Pulmonary artery endothelial cell (primary cell): Measurements from ENCODE around the gene TMEM95. TPM values are rescaled to one million over a fixed set of nuclear protein-coding genes. Genes with fewer than 3 reads are reported as not detected.
"Not testable (repeated sequence)": the region's sequence is repeated elsewhere in the genome, so short reads cannot be mapped to it uniquely, and the experiment has no call there.

Source experiments
- DNase-seq: peaks from one replicate; pipeline ENCODE4 v3.0.0-alpha.2; 2011; ENCODE audit warnings: low read depth, low spot score
- total RNA-seq: library from RNA; depleted of rRNA; stranded (reverse); fragments of >200 nt; gene quantifications from 2 replicates; pipeline ENCODE4 v1.2.3, GENCODE V29; 2014

TMEM95 gene
- total RNA-seq, 1 donor from 2014 or later, result not detected

DNA sequence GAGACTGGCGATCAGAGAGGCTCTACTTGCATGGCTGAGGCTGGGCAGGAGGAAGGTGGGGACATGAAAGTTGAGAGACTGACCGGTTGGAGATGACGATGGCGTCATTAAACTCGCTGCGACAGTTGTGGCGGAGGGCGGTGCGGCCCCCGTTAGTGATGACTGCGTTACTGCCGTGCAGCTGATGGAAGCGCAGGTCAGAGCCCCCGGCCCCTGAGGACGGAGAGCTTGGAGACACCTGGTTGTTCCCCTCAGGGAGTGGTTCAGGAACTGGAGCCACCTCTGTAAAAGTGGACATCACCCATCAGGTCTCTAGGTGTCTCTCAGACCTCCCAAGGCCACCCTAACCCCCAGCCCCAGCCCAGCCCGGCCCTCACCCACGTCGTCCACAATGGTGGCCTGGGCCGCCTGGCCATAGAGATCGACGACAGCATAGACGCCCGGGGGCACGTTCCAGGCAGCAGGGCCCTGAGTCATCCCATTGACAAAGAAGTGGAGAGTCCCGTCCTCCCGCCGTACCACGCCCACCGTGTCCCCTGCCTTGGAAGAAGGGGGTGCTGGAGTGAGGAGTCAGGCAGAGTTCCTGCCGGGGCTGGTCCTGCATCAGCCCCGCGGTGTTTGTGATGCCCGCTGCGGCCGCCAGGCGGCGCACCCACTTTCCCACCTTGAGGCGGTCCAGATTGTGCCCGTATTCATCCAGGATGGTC, 31.1 kb upstream of the TMEM95 start:
- DNase-seq, result no peak

- no peak for DNase-seq
These were observed 30.5 kb upstream of the TMEM95 start for GRCh38 chr17:7324438-7324779.

GRCh38 chr17:7325031-7325528, 29.9 kb upstream of the TMEM95 start:
- no peak for DNase-seq

DNA sequence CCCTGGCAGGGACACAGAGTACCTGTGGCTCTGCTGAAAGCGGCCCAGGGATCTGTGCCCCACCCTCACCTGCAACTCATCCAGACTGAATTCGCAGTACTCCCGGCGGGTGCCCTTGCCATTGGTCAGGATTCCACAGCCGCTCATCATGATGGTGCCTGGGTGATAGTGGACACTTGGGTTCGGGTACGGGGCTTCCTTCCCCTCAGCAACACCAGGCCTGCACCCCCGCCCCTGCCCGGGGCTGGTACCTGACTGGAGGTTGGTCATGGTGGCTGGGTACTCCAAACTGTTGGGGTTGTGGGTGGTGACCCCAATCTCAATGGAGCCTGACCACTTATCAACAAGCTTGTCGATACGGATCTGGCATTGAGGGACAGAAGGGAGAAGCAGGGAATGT, 28.8 kb upstream of the TMEM95 start:
- no peak for DNase-seq

GRCh38 chr17:7327056-7327455, 27.9 kb upstream of the TMEM95 start:
- DNase-seq, result no peak

DNA sequence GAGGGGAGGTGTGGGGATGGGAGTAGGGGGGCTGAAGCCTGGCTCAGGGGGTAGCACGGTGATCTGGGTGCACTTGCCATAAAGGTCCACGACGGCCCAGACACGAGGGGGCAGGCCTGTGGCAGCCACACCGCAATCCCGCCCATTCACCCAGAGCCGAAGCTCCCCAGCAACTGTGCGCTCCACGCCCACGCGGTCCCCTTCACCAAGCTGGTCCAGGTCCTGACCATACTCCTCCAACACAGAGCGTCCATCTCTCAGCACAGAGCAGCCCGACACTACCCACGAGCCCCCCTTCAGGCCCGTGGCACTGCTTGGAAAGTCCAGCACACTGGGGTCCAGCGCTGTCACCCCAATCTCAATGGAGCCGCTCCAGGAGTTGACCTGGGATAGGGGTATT, 27.5 kb upstream of the TMEM95 start:
- DNase-seq, result no peak

- DNase-seq, result no peak
These were observed 26.9 kb upstream of the TMEM95 start for GRCh38 chr17:7328009-7328408.

GRCh38 chr17:7328840-7329373, 26.0 kb upstream of the TMEM95 start, which contains the start of gene NEURL4:
TSS of gene NEURL4 (minus strand) at chr17:7329335. CDS start at chr17:7329312, 23 bp downstream.
- DNase-seq, result no peak

- DNase-seq, result peak; percentile 96
These were observed 25.5 kb upstream of the TMEM95 start for GRCh38 chr17:7329374-7329996.

DNA sequence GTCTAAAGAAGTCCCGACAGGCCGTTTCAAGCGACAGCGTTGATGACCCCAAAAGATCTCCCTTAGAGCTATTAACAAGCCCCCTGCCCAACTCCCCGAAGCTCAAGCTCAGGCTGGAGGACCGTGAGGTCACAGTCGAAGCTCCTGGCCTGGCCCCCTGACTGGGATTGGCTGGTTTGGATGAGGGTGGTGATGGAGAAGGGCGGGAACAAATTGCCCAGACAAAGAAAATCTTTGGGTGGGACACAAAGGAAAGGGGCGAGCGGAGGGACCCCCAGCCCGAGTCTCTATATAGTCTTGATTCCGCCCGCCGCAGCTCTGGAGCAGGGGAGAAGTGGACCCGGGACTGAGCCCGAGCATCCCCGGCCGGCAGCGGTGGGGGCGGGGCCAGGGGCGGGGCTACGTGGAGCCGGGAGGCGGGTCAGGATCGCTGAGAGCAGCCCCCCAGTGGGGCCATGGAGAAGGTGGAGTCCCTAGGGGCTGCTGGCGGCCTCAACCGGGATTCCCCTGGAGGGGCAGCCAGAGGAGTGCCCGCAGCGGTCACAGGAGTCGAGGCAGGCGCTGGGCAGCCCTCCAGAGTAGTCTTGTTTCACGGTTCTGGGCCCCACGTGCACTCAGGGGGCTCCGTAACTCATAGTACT, 24.8 kb upstream of the TMEM95 start:
- DNase-seq, result peak; percentile 40

DNA sequence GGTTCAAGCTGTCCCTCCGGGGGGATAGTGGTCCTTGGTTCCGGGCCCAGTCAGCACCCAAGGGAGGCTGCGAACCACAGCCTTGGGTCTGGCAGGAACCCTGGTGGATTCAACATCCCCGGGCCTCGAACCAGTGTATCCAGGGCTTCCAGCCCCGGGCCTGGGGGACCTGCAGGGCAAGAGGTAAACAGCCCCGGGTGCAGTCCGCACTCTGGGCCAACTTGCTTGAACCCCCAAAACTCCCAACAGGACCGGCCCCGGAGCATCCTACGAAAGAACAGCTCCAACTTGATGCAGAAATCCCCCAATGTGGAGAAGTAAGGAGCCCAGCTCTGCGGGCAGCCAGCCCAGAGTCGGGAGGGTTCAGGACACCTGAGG, 24.3 kb upstream of the TMEM95 start:
- no peak for DNase-seq

GRCh38 chr17:7332111-7332510, 22.8 kb upstream of the TMEM95 start:
- DNase-seq, result no peak

DNA sequence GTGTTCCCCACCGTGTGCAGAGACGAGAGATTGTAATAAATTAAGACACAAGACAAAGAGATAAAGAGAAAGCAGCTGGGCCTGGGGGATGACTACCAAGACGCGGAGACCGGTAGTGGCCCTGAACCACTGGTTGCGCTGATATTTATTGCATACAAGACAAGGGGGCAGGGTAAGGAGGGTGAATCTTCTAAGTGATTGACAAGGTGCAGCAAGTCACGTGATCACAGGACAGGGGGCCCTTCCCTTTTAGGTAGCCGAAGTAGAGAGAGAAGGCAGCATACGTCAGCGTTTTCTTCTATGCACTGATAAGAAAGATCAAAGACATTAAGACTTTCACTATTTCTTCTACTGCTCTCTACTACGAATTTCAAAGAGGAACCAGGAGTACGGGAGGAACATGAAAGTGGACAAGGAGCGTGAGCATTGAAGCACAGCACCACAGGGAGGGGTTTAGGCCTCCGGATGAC, 22.3 kb upstream of the TMEM95 start:
- not testable (repeated sequence) for DNase-seq

DNA sequence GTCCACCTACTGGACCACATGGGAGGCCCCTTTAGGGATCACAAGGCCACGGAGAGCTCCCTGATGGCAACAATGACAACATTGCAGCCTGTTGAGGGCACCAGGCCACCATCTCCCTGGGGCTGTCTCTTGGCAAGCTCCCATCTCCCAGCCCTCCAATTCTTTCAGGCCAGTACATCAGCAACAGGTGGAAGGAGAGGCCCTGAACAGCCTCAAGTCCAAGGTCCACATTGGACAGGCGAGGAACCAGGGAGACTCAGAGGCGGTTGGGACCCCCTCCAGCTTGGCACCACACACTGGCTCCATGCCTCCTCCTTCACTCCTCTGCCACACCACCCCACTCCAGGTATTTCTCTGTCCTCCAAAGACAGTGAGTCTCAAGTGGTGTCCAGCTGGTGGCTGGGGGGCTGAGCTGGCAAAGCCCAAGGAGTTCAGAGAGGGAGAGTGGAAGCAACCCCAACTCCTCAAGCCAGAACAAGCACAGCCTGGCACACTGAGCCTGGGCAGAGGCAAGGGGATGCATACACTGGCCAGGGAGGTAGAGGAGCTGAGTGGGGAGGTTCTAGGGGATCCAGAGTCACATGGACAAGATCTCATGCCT, 19.9 kb upstream of the TMEM95 start:
- DNase-seq, result no peak

- not testable (repeated sequence) for DNase-seq
These were observed 19.2 kb upstream of the TMEM95 start for GRCh38 chr17:7335765-7336164.

DNA sequence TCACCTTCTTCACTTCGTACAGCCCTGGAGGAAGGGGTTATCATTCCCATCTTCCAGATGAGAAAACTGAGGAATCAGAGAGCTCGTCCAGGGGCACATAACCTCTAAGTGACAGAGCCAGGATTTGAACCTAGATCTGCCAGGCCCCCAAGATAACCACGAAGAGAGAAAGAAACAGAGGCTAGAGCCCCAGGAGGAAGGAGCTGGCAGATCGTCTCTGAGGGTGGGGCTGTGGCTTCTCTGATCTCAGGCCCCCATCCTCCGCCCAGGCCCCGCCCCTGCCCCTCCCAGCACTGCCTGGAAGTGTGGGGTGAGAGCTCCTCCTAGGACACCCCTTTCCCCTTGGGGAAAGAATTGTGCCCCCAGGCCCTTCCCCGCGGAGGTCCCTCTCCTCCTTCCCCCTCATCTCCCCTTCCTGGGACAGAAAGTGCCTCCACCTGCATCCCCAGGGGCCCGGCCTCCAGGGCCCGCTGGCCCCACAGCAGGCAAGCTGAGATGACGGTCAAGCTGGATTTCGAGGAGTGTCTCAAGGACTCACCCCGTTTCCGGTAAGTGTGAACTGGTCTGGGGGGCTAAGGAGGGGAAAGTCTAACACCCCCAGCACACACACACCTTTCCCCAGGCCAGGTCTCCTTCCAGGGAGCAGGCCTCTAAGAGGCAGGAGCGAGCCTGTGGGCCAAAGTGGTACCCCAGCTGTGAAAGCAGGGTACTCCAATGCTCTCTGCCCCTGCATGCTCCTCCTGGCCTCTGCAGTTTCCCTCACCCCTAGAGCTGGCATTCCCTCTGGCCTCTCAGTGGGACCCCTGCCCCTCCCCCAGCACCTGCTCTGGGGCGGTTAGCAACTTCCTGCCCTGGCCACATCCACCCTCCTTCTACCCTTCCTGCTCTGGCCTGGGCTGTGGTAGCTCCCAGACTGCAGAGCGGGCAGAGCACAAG, 18.4 kb upstream of the TMEM95 start, which contains the start of gene ACAP1:
TSS of gene ACAP1 (plus strand) at position 290 of the 936 bp plus-strand sequence. CDS start at position 496, 206 bp downstream.
- DNase-seq, result no peak

- not testable (repeated sequence) for DNase-seq
These were observed 17.4 kb upstream of the TMEM95 start for GRCh38 chr17:7337600-7337999.

- DNase-seq, result no peak
These were observed 14.8 kb upstream of the TMEM95 start for GRCh38 chr17:7340179-7340578.

DNA sequence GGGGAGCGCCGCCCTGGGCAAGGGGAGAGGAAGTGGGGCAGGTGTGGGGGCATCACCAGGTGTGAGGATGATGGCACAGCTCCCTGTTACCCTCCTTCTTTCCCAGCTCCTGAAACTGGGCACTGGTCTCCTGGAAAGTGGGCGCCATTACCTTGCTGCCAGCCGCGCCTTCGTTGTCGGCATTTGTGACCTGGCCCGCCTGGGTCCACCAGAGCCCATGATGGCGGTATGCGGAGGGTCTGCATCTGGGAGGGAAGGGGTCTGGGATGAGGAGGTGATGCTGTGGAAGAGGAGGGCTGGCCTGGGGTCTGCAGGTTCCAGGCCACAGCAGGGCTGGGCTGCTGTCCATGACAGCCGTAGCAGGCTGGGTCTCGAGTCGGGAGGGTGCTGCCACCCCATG, 13.1 kb upstream of the TMEM95 start:
- DNase-seq, result no peak

DNA sequence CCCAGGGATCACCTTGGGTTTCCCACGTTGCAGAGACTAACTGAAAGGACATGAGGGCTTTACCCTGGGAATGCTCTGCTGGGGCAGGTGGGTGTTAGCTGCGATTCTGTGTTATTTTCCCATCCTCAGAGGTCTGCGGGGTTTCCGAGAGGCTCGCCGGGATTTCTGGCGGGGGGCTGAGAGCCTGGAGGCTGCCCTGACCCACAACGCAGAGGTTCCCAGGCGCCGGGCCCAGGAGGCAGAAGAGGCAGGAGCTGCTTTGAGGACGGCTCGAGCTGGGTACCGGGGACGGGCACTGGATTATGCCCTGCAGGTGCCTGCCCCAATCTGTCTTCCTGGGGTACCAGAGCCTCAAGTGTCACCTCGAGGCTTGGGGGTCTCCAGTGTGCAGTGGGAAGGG, 11.7 kb upstream of the TMEM95 start:
- no peak for DNase-seq
